ENCODE data around the gene TMEM95. TPM values are rescaled to one million over a fixed set of nuclear protein-coding genes. Genes with fewer than 3 reads are reported as not detected.

TMEM95 gene
- total and polyA plus RNA-seq, 10 of the 15 experiments (the other 5 are each of a cell fraction or from before 2014, with no cell fraction given): 0.05 to 0.28 TPM; not detected in 8

GRCh38 chr17:7314719-7315569 is 40.0 kb upstream of the TMEM95 start, which contains the start of gene GPS2 (continued):
- TF ChIP-seq E4F1 (IDR thresholded peaks at IDR 0.05; ENCODE audit: borderline replicate concordance, partially characterized antibody) (peak; percentile 90), MTA2 (IDR thresholded peaks at IDR 0.05; ENCODE audit: low read depth) (peak; percentile 63), POLR2AphosphoS2 (IDR thresholded peaks at IDR 0.05; ENCODE audit: low read depth, low read length) (peak; percentile 83; the same call in 1 of the 2 replicates), IKZF1 (conservative IDR thresholded peaks at IDR 0.05) (peak; percentile 93), SIN3A (IDR thresholded peaks at IDR 0.05; ENCODE audit: low read depth, low read length) (peak; percentile 88), ZNF622 (IDR thresholded peaks at IDR 0.05) (no peak), NFXL1 (IDR thresholded peaks at IDR 0.05; ENCODE audit: borderline replicate concordance) (no peak), NBN (IDR thresholded peaks at IDR 0.05) (peak; percentile 71; the same call in 1 of the 2 replicates)

Measured in GM12878 (cell line).